Sigmoid colon (tissue), 7 donors: ENCODE data around the gene DEPDC7. TPM values are rescaled to one million over a fixed set of nuclear protein-coding genes. Genes with fewer than 3 reads are reported as not detected.

Source experiments
- DNase-seq: peaks from one replicate; pipeline ENCODE4 v3.0.0-alpha.2; 2019
- H3K27ac ChIP-seq, 4 donors: fragments of 200-600 bp; sonication (generic); one replicate each; pipeline ENCODE4 v1.5.1; 2016 to 2019; ENCODE audit warnings: mild to moderate bottlenecking in 1 of 4
- H3K27me3 ChIP-seq, 3 donors: fragments of 200-600 bp; sonication (generic); one replicate each; pipeline ENCODE4 v1.5.1; 2019; ENCODE audit warnings: mild to moderate bottlenecking in 1 of 3
- H3K36me3 ChIP-seq, 4 donors: fragments of 200-600 bp; sonication (generic); one replicate each; pipeline ENCODE4 v1.5.1; 2016 to 2019
- H3K4me1 ChIP-seq, 4 donors: fragments of 200-600 bp; sonication (generic); one replicate each; pipeline ENCODE4 v1.5.1; 2017 to 2019
- H3K4me3 ChIP-seq, 4 donors: fragments of 200-600 bp; sonication (generic); one replicate each; pipeline ENCODE4 v1.5.1; 2017 to 2019; ENCODE audit warnings: mild to moderate bottlenecking in 2 of 4, moderate library complexity in 1 of 4
- H3K9me3 ChIP-seq, 4 donors: fragments of 200-600 bp in 3 of 4; sonication (generic) in 3 of 4; one replicate each; pipeline versions ENCODE4 v1.5.1 to v1.6.1; 2013 to 2019
- EP300 ChIP-seq, 4 donors: sonication (generic); formaldehyde crosslinking; IDR thresholded peaks; one replicate each; pipeline ENCODE4 v1.6.1; 2017; ENCODE audit warnings: antibody characterized with exemption in 4 of 4
- POLR2A ChIP-seq, 2 donors: fragments of 450-650 bp; IDR thresholded peaks; one replicate each; pipeline ENCODE4 v1.6.1; 2016; ENCODE audit warnings: antibody characterized with exemption in 2 of 2, mild to moderate bottlenecking in 2 of 2, moderate library complexity in 2 of 2
- POLR2AphosphoS5 ChIP-seq, 4 donors: sonication (generic); formaldehyde crosslinking; IDR thresholded peaks; one replicate each; pipeline ENCODE4 v1.6.1; 2017; ENCODE audit warnings: antibody characterized with exemption in 4 of 4
- WGBS, 2 donors: extraction: QIAGEN DNeasy Blood & Tissue Kit; methylation state at CpG; one replicate each; pipeline ENCODE4 v1.1.7; 2013; 5-methylcytosine and 5-hydroxymethylcytosine counted together
- intact Hi-C: fragments of 100-400 bp; cut with DNase I; formaldehyde crosslinking; loops from one replicate; pipeline ENCODE4 v1.15.1; 2023
- polyA plus RNA-seq, 3 donors: library from polyadenylated mRNA; stranded (reverse); fragments of 200-250 nt; gene quantifications; one replicate each; pipeline ENCODE4 v1.2.3, GENCODE V29; 2013
- total RNA-seq, 4 donors: library from RNA; depleted of rRNA; stranded (reverse); fragments of >200 nt; gene quantifications; one replicate each; pipeline ENCODE4 v1.1.0, GENCODE V29; 2016
- TF ChIP-seq, protein P1 (sequence below), 4 experiments: fragments of 450-650 bp in 3 of 4; fragments of 200-600 bp in 1 of 4; IDR thresholded peaks; one replicate each; pipeline ENCODE4 v1.5.1; 2016 to 2019; ENCODE audit warnings: antibody characterized with exemption in 4 of 4, mild to moderate bottlenecking in 3 of 4, moderate library complexity in 2 of 4
- donor health status: healthy with polysubstance abuse.
- donor health status: Bipolar disorder and iron deficiency.
- donor health status: healthy.

The DEPDC7 gene
- total and polyA plus RNA-seq, 7 donors, result 2.0 to 7.5 (median 3.8) TPM

DNA sequence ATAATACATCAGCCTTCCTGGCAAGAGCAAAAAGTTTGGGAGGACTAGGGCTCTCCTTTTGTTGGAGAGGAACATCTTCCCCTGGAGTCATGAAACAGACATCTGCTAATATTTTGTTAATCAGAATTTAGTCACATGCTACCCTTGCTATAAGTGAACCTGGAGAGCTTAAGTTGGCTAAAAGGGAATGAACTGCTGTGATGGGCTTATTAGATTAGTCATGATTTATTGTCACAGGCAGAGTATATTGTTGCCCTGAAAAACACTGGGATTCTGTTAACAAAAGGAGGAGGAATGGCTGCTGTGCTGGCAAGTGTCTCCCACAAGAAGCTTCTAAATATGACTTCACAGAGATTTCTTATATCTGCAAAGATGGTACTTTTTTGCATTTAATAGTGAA lies 39.7 kb downstream of the DEPDC7 start:
- no peaks in the 10 kb centered on the region for H3K27me3 ChIP-seq
- no peaks in the 10 kb centered on the region for H3K9me3 ChIP-seq
- no peak overlapping the region for H3K27ac ChIP-seq
- H3K4me1 ChIP-seq, result peaks cover 0 to 17% (median 4%) of the 10 kb centered on the region in 4 donors
- no peak for DNase-seq
- intact Hi-C loops, result no loop called here
- TF ChIP-seq POLR2AphosphoS5 (IDR thresholded peaks at IDR 0.05) (no peak), POLR2A (IDR thresholded peaks at IDR 0.05) (no peak), EP300 (IDR thresholded peaks at IDR 0.05) (no peak)
- H3K36me3 ChIP-seq, result peaks cover 0 to 52% (median 16%) of the 10 kb centered on the region in 4 donors
- H3K4me3 ChIP-seq, result no peak overlapping the region

DNA sequence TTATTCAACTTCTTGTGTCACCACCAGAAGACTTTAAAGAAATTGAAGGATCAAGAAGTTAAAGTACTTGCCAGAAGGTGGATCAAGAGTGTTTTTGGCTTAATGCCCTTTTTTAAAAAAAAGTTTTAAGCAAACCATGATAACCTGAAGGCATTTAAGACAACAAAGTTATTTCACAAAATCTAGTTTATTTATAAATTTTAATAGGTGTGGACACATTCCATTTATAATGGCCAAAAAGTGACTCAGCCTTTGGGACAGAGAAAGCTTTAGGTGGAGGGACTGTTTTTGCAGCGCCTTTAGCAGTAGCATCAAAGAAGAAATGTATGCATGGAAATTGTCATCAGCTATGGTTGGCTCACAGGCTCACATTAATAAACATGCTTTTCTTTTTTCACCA lies 41.6 kb downstream of the DEPDC7 start:
- H3K27me3 ChIP-seq, result no peaks in the 10 kb centered on the region
- H3K27ac ChIP-seq, result no peak overlapping the region
- H3K36me3 ChIP-seq, result peaks cover 0 to 59% (median 16%) of the 10 kb centered on the region in 4 donors
- no peak for DNase-seq
- peaks cover 0 to 36% (median 19%) of the 10 kb centered on the region in 4 donors for H3K4me1 ChIP-seq
- 94 to 97% methylated on average over 1 of the region's 1 CpG for WGBS, 2 donors
- TF ChIP-seq EP300 (IDR thresholded peaks at IDR 0.05), result no peak
- no peak for TF ChIP-seq POLR2A (IDR thresholded peaks at IDR 0.05)
- TF ChIP-seq, protein P1, sequence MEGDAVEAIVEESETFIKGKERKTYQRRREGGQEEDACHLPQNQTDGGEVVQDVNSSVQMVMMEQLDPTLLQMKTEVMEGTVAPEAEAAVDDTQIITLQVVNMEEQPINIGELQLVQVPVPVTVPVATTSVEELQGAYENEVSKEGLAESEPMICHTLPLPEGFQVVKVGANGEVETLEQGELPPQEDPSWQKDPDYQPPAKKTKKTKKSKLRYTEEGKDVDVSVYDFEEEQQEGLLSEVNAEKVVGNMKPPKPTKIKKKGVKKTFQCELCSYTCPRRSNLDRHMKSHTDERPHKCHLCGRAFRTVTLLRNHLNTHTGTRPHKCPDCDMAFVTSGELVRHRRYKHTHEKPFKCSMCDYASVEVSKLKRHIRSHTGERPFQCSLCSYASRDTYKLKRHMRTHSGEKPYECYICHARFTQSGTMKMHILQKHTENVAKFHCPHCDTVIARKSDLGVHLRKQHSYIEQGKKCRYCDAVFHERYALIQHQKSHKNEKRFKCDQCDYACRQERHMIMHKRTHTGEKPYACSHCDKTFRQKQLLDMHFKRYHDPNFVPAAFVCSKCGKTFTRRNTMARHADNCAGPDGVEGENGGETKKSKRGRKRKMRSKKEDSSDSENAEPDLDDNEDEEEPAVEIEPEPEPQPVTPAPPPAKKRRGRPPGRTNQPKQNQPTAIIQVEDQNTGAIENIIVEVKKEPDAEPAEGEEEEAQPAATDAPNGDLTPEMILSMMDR (IDR thresholded peaks at IDR 0.05), result no peak
- no peak for TF ChIP-seq POLR2AphosphoS5 (IDR thresholded peaks at IDR 0.05)
- intact Hi-C loops, result no loop called here
- no peaks in the 10 kb centered on the region for H3K9me3 ChIP-seq
- H3K4me3 ChIP-seq, result no peak overlapping the region

DNA sequence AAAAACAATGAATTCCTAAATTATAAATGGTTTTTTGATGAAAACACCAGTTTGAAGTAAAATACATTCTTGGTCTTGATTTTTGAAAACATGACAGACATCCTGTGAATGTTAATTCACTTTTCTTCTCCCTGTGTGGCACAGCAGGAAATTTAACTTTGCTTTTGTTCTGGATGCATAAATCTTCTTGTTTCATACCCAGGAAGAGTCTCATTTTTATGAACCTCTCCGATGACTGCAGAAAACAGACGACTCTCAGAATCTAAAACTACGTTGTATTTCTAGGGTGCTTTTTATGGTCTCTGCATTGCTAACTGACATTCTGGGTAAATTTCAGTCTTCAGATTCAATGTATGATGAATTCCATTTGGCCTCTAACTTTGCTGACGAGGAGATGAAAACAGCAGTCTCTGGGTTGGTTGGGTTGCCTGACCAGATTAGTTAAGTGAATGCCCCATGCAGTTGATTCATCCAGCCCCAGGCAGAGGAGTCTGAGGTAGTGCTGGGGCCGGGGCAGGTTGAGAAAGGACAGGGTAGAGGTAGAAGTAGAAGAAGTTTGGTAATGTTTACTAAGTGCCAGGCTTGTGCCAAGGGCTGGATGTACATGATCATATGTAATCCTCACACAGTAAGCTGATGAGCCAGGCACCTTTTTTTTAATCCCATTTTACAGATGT lies 43.8 kb downstream of the DEPDC7 start:
- Histone ChIP-seq H3K27me3 (no peaks in the 10 kb centered on the region), H3K36me3 (peaks cover 0 to 58% (median 16%) of the 10 kb centered on the region in 4 donors), H3K9me3 (no peaks in the 10 kb centered on the region), H3K4me3 (no peak overlapping the region), H3K4me1 (peaks cover 0 to 58% (median 41%) of the 10 kb centered on the region in 4 donors), H3K27ac (peak overlapping the region in 3 of 4 donors; percentile 81 to 87 (median 82))
- intact Hi-C loops, result loop anchor here (5.0 to 10.0 kb wide), 2 partner anchors 167 to 475 kb away; partner anchors contain the start of genes EIF3M and QSER1
- TF ChIP-seq, protein P1 (IDR thresholded peaks at IDR 0.05), result no peak
- TF ChIP-seq POLR2AphosphoS5 (IDR thresholded peaks at IDR 0.05) (no peak), POLR2A (IDR thresholded peaks at IDR 0.05) (no peak), EP300 (IDR thresholded peaks at IDR 0.05) (no peak)
- no peak for DNase-seq
- WGBS, 2 donors, result 84 to 92% methylated on average over 5 of the region's 5 CpGs

DNA sequence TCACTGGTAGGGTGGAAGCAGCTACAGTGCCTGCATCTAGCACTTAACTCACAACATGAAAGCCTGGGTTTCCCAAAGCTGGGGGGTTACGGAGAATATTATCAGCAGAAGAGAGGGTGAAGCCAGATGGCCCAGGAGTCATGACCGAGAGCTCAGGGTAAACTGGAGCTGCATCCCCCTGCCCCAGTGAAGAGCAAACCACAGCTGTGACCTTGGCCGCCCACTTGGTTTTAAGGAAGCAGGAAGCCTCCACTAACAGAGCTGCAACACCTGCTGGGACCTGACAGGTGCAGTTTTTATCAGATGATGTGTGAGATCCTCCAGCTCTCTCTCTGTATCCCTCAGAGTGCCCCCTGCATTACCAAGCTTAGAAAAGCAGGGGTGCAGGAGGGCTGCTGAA lies 44.6 kb downstream of the DEPDC7 start:
- Histone ChIP-seq H3K4me3 (no peak overlapping the region), H3K27me3 (no peaks in the 10 kb centered on the region), H3K36me3 (peaks cover 0 to 50% (median 16%) of the 10 kb centered on the region in 4 donors), H3K4me1 (peaks cover 0 to 66% (median 49%) of the 10 kb centered on the region in 4 donors), H3K9me3 (no peaks in the 10 kb centered on the region), H3K27ac (peak overlapping the region in 3 of 4 donors; percentile 81 to 87 (median 82))
- TF ChIP-seq POLR2A (IDR thresholded peaks at IDR 0.05), result no peak
- TF ChIP-seq, protein P1 (IDR thresholded peaks at IDR 0.05), result no peak
- TF ChIP-seq EP300 (IDR thresholded peaks at IDR 0.05), result no peak
- no peak for TF ChIP-seq POLR2AphosphoS5 (IDR thresholded peaks at IDR 0.05)
- DNase-seq, result no peak
- 69 to 79% methylated on average over 3 of the region's 3 CpGs for WGBS, 2 donors
- intact Hi-C loops, result loop anchor here (5.0 to 10.0 kb wide), 2 partner anchors 168 to 475 kb away; partner anchors contain the start of genes EIF3M and QSER1

DNA sequence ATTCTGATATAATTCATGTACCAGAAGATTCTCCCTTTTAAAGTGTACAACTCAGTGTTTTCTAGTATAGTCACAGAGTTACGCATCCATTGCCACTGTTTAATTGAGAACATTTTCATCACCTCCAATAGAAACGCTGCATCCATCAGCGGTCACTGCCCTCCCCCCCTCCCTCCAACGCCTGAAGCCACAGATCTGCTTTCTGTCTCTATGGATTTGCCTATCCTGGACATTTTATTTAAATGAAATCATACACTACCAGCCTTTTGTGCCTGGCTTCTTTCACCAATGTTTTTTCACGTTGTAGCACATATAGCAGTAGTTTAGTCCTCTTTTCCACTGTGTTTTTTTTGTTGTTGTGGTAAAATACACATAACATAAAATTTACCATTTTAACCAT lies 46.5 kb downstream of the DEPDC7 start:
- TF ChIP-seq, protein P1 (IDR thresholded peaks at IDR 0.05), result no peak
- no peak for TF ChIP-seq POLR2A (IDR thresholded peaks at IDR 0.05)
- TF ChIP-seq POLR2AphosphoS5 (IDR thresholded peaks at IDR 0.05), result peak in 3 of 4 donors; percentile 75 to 79 (median 78)
- TF ChIP-seq EP300 (IDR thresholded peaks at IDR 0.05), result peak in 2 of 4 donors; percentile 34 to 56
- no peak for DNase-seq
- no peaks in the 10 kb centered on the region for H3K9me3 ChIP-seq
- H3K27me3 ChIP-seq, result no peaks in the 10 kb centered on the region
- peaks cover 0 to 69% (median 53%) of the 10 kb centered on the region in 4 donors for H3K4me1 ChIP-seq
- H3K27ac ChIP-seq, result peak overlapping the region in 3 of 4 donors; percentile 81 to 87 (median 82)
- intact Hi-C loops, result loop anchor here (1.0 to 10.0 kb wide), 3 partner anchors 47 to 477 kb away; partner anchors contain the start of genes DEPDC7, EIF3M and QSER1
- no peak overlapping the region for H3K4me3 ChIP-seq
- peaks cover under 1 to 53% (median 24%) of the 10 kb centered on the region in 4 donors for H3K36me3 ChIP-seq
- WGBS, 2 donors, result 82 to 84% methylated on average over 5 of the region's 5 CpGs
